NT2/D1 (cell line): ENCODE measurements around the gene ABCC10.

Experiments
- DNase-seq: peaks from one replicate; pipeline ENCODE4 v3.0.0-alpha.2; 2011; ENCODE audit warnings: low read depth, low spot score
- H3K27me3 ChIP-seq: 2 replicates; pipeline ENCODE4 v1.6.0; 2011; ENCODE audit warnings: mild to moderate bottlenecking; ENCODE audit not compliant: insufficient read length, insufficient read depth
- H3K36me3 ChIP-seq: 2 replicates; pipeline ENCODE4 v1.6.1; 2011; ENCODE audit warnings: mild to moderate bottlenecking, low read length, mixed read lengths; ENCODE audit not compliant: insufficient read depth, insufficient read length
- H3K4me1 ChIP-seq: 2 replicates; pipeline ENCODE4 v1.5.1; 2011; ENCODE audit not compliant: insufficient read depth, insufficient read length
- H3K4me3 ChIP-seq: 2 replicates; pipeline ENCODE4 v1.5.1; 2011; ENCODE audit warnings: low read depth; ENCODE audit not compliant: insufficient read length
- H3K9ac ChIP-seq: 2 replicates; pipeline ENCODE4 v1.6.0; 2011; ENCODE audit warnings: low read depth; ENCODE audit not compliant: insufficient read length
- H3K9me3 ChIP-seq: 2 replicates; pipeline ENCODE4 v1.5.1; 2011; ENCODE audit warnings: mild to moderate bottlenecking, low read length; ENCODE audit not compliant: insufficient read depth
- SUZ12 ChIP-seq: IDR thresholded peaks from 2 replicates; pipeline ENCODE4 v1.6.1; 2011; ENCODE audit not compliant: insufficient read length, insufficient read depth; ENCODE audit errors: extremely low read depth
- YY1 ChIP-seq: IDR thresholded peaks from 2 replicates; pipeline ENCODE4 v1.6.1; 2011; ENCODE audit not compliant: insufficient read length, insufficient read depth
- ZNF274 ChIP-seq: IDR thresholded peaks from 2 replicates; pipeline ENCODE4 v1.6.1; 2011; ENCODE audit warnings: mild to moderate bottlenecking, low read depth, low read length

The ABCC10 gene

DNA sequence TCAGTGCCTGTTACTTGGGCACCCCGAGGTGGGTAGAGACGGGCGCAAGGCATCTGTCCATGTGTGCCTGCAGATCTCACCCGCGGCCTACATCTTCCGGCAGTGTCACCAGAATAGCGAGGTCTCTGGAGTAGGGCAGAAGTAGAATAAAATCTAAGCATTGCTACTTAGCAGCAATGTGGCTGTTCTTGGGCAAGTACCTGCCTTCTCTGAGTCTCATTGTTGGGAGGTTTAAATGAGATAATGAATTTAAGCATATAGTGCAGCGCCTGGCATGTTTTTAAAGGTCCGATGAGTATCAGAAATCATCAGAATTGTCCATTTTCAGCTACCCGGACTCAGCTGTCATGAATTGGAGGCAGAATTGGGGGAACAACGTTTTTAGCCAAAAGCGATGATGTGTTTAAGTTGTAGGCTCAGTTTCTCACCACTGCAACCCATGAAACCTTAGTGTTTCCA, 800 bp downstream of the ABCC10 start:
- Histone ChIP-seq H3K36me3 (peaks cover 24% of the 10 kb centered on the region), H3K27me3 (no peaks in the 10 kb centered on the region), H3K4me1 (no peaks in the 10 kb centered on the region), H3K9ac (peak overlapping the region; percentile 93), H3K4me3 (peak overlapping the region; percentile 97), H3K9me3 (peaks cover 10% of the 10 kb centered on the region; the same call in 1 of the 2 replicates)
- no peak for DNase-seq
- TF ChIP-seq YY1 (no peak), ZNF274 (no peak), SUZ12 (no peak)

DNA sequence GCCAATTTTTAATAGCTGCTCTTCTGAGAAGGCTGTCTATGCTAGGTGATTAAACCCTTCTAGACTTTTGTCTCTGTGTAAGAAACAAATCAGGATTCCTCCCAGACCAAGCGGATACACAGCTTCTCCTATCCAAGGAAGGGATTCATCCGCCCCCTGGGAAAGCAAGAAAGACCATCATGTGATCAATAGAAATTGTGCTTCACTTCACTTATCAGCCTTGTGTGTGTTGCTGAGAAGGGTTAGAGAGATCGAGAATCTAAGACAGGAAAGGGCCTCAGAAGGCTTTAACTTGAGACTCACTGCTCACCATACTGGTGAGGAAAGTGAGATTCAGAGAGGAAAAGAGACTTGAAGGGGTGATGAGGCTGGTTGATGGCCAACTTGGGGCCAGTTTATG, 1.5 kb downstream of the ABCC10 start:
- peak overlapping the region; percentile 97 for H3K4me3 ChIP-seq

DNA sequence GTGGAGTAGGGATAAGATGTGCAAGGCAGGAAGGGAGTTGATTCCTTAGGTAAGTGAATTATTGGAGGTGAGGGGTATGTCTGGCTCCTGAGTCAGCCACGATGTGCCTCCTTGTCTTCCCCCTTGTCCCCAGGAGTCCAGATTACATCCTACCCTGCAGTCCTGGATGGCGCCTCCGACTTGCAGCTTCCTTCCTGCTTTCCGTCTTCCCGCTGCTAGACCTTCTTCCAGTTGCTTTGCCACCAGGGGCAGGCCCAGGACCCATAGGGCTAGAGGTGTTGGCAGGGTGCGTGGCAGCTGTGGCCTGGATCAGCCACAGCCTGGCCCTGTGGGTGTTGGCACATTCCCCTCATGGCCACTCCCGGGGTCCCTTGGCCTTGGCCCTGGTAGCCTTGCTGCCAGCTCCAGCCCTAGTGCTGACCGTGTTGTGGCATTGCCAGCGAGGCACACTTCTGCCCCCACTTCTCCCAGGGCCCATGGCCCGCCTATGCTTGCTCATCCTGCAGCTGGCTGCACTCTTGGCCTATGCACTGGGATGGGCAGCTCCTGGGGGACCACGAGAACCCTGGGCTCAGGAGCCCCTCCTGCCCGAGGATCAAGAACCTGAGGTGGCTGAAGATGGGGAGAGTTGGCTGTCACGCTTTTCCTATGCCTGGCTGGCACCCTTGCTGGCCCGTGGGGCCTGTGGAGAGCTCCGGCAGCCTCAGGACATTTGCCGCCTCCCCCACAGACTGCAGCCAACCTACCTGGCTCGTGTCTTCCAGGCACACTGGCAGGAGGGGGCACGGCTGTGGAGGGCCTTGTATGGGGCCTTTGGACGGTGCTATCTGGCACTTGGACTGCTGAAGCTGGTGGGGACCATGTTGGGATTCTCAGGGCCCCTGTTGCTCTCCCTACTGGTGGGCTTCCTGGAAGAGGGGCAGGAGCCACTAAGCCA, 4.9 kb downstream of the ABCC10 start:
- DNase-seq: no peak
- H3K27me3 ChIP-seq: no peaks in the 10 kb centered on the region
- H3K4me1 ChIP-seq: peaks cover 6% of the 10 kb centered on the region
- no peak overlapping the region for H3K4me3 ChIP-seq
- peaks cover 43% of the 10 kb centered on the region for H3K36me3 ChIP-seq
- TF ChIP-seq ZNF274 (no peak), SUZ12 (no peak), YY1 (no peak)
- H3K9me3 ChIP-seq: no peaks in the 10 kb centered on the region
- H3K9ac ChIP-seq: no peak overlapping the region

More for the DNA sequence above, 1.5 kb downstream of the ABCC10 start:
- Histone ChIP-seq H3K27me3 (no peaks in the 10 kb centered on the region), H3K4me1 (no peaks in the 10 kb centered on the region), H3K9me3 (peaks cover 10% of the 10 kb centered on the region; the same call in 1 of the 2 replicates), H3K36me3 (peaks cover 30% of the 10 kb centered on the region), H3K9ac (peak overlapping the region; percentile 93)
- TF ChIP-seq YY1 (no peak), SUZ12 (no peak), ZNF274 (no peak)
- no peak for DNase-seq

DNA sequence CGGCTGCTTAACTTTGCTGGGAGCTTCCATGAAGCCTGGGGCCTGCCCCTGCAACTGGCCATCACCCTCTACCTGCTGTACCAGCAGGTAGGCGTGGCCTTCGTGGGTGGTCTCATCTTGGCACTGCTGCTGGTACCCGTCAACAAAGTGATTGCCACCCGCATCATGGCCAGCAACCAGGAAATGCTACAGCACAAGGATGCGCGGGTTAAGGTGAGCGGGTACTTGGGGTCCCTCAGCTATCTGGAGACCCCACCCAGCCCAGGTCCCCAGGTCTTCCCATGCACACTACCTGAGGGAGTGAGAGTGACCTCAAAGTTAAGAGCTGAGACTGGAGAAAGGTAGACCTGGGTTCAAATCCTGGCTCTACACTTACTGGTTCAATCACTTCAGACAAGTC, 5.8 kb downstream of the ABCC10 start:
- H3K4me3 ChIP-seq: no peak overlapping the region
- H3K9me3 ChIP-seq: no peaks in the 10 kb centered on the region
- H3K9ac ChIP-seq: no peak overlapping the region
- H3K4me1 ChIP-seq: peaks cover 6% of the 10 kb centered on the region
- peaks cover 49% of the 10 kb centered on the region for H3K36me3 ChIP-seq
- TF ChIP-seq SUZ12 (no peak), ZNF274 (no peak), YY1 (no peak)
- no peaks in the 10 kb centered on the region for H3K27me3 ChIP-seq
- no peak for DNase-seq

DNA sequence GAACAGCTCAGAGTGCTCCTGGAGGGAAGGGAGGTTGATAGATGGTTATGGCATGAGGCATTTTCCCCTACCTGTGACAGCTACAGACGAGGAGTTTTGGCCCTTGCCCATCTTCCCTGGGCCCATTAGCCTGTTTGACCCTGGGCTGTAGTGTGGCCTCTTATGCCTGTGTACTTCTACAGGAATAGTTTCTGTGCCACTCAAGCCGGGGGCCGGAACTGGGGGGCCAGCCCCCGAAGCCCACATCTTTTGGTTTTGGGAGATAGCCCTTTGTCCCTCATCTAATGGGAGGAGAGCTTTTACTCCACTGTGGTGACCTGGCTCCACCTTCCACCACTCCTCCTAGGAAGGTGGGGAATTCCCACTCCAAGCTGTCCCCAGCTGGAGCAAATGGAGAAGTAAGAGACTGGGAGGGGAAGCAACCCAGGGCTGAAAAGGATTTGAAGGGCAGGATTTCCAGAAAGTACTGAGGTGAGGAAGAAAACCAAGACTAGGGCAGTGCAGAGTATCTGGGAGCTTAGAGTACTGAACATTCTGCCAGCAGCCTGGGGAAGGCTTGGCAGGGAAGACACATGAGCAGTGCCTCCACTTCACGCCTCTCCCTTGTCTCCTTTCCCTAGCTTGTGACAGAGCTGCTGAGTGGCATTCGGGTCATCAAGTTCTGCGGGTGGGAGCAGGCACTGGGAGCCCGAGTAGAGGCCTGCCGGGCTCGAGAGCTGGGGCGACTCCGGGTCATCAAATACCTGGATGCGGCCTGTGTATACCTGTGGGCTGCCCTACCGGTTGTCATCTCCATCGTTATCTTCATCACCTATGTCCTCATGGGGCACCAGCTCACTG, 6.9 kb downstream of the ABCC10 start:
- Histone ChIP-seq H3K27me3 (no peaks in the 10 kb centered on the region), H3K9me3 (no peaks in the 10 kb centered on the region), H3K9ac (no peak overlapping the region), H3K36me3 (peaks cover 53% of the 10 kb centered on the region), H3K4me3 (no peak overlapping the region), H3K4me1 (peaks cover 6% of the 10 kb centered on the region)
- no peak for DNase-seq
- TF ChIP-seq ZNF274: no peak
- TF ChIP-seq YY1: no peak
- no peak for TF ChIP-seq SUZ12

DNA sequence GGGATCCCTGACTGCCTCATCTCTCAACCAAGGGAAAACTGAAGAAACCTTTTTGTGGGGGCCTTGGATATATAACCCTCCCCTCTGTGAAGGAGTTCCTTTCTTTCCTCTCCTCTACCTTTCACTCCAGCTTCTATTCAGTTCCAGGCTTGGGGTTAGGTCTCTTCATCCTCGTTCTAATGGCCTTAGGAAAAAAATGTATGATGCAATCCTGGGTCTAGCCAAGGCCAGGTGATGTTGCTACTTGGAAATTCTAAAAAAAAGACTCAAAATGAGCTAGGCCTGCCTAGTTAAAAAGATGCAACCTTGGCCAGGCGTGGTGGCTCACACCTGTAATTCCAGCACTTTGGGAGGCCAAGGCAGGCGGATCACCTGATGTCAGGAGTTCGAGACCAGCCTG, 7.6 kb downstream of the ABCC10 start:
- TF ChIP-seq YY1 (no peak), SUZ12 (no peak), ZNF274 (no peak)
- Histone ChIP-seq H3K4me3 (no peak overlapping the region), H3K36me3 (peaks cover 55% of the 10 kb centered on the region), H3K27me3 (no peaks in the 10 kb centered on the region), H3K4me1 (peaks cover 6% of the 10 kb centered on the region), H3K9me3 (no peaks in the 10 kb centered on the region), H3K9ac (no peak overlapping the region)
- no peak for DNase-seq
